HG03439 (cell line): ENCODE results near the gene CCNL2.

Experiments
- ATAC-seq: cut with Tn5 transposase; IDR thresholded peaks from one replicate; pipeline ENCODE4 v1.9.1; 2021; ENCODE audit warnings: mild to moderate bottlenecking, moderate library complexity; ENCODE audit not compliant: unreplicated experiment

Gene CCNL2

DNA sequence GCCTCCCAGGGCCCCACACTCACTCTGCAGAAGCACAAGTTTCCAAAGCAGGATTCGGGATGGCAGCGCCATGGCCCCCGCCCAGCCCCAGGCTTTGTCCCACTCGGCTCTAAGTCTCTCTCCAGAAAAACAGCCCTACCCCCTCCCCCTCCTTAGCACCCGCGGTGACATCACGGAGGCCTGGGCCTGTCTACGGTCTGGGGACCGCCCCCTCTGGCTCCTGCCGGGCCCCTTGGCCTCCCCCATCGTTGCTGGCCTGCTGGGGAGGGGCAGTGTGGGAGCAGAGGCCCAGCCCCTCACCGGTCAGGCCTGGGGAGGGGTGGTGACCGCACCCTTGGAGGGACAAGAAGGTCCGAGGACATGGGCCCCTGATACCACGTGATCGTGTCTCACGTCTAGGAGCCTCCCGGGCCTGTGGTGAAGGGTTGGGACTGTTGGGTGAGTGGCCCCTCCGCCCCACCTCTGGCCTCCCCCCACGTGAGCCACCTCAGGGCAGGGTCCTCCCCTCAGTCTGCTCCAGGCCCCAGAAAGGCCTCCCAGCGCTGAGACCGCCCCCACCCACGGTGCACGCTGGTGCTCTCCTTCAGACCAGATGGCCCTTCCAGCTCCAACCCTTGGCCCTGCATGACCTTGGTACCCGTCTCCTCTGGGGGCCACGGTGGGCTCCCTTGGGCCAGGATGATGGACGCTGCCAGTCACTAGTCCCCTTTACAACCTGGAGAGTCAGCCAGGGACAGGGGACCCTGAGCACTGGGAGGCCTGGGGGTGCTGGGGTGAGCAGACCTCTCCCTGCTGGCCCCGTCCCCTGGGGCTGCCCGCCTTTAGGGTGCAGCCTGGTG lies 40.5 kb downstream of the CCNL2 start, which contains the start of gene MXRA8:
Gene MXRA8 (minus strand): TSS at position 123 of the 839 bp plus-strand sequence. CDS start 51 bp downstream, at position 72.
- no peak for ATAC-seq

GRCh38 chr1:1357871-1358432 lies 41.2 kb downstream of the CCNL2 start:
- ATAC-seq = no peak

DNA sequence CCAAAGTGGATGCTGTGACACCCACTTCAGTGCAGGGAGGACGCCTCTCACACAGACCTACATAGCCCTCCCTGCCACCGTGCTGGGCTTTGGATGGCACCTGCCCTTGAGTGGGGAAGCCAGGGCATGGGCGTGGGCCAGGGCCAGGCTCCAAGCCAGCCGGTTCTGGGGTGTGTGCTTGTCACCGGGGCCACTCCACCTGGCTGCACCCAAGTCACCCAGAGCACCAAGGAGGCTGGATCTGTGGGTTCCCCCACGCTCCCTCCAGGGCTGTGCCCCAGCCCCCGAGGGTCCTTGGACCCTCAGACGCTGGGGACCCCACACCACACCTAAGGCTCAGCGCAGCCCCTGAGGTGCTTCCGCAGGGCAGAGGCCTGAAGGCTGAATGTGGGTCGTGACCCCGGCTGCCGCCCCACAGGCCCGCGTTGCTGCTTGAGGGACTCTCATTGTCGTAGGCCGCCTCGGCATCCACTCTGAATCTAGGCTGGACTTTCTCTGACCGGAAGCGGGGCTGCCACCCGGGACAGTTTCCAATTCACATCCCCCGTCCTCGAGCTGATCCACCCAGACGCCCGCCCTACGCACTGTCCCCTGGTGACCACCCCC lies 42.2 kb downstream of the CCNL2 start:
- ATAC-seq = no peak

GRCh38 chr1:1356166-1356795 lies 42.9 kb downstream of the CCNL2 start:
- ATAC-seq = no peak

DNA sequence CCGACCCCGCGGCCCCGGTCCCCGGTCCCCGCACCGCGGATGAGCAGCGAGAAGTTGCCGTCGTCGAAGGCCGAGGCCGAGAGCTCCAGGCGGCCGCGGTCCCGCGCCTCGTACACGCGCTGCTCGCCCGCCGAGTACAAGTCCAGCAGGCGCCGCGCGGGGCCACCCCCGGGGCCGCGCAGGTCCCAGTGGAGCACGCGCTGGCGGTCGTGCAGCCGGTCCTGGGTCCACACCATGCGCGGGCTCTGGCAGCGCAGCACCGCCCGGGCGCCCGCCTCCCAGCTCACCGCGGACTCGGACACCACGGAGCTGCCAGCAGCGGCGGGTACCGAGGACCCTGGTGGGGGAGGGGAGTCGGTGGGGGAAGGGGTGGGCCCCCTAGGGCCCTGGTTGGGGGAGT lies 43.7 kb downstream of the CCNL2 start:
- no peak for ATAC-seq

- ATAC-seq = no peak
Observed at GRCh38 chr1:1354271-1355247, 44.6 kb downstream of the CCNL2 start.

DNA sequence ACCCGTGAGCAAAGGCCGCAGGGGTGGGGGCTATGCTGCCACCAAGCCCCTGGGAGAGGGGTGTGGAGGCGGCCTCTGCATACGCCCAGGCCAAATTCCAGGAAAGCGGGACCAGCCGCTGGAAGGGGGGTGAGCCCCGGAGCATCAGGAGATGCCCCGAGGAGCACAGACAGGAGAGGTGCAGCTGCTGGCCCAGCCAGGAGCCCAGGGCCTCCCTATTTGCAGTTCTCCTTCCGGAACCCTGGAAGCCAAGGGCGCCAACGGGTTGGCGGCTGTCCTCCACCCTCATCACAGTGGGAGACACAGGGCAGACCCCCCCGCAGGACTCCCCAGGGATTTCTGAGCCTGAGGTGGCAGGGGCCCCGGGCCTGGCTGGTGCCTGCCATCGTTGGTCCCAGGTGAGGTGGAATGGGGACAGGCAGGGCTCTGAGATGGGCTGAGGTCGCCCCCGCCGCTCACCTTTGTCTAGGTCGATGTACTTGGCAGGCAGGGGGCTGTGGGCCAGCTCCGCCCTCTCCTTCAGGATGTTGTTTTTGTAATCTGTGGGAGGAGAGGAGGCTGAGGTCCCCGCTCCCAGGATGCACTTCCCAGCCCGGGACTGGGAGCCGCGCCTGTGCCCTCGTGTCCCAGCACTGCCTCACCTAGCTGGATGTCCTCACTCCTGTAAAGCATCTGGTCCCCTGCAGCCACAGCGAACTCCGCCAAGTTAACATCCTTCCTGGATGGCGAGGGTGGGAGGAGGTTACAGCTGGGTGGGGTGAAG lies 45.6 kb downstream of the CCNL2 start:
- no peak for ATAC-seq

DNA sequence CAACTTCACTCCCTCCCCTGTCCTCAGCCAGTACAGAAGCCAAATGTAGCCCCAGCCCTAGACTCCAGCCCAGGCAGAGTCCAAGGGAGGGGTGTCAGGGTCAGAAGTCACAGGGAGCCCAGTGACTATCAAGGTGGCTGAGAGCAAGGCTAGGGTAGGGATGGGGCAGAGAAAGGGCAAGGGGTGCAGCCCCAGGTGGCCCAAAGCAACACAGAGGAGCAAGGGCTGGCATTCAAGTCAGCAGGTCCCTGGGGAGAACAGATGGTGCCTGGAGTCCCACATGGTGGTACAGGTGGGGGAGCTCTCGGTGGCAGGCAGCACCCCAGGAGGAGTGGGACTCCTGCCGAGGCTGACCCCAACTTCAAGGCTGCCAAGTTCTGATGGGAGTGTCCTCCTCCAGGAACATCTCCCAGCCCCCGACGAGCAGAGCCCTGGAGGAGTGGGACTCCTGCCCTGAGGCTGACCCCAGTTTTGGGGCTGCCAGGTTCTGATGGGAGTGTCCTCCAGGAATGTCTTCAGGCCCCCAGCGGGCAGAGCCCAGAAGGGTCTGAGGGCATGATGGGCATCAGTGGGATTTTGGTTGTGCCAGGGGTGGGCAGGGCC lies 46.2 kb downstream of the CCNL2 start:
- ATAC-seq = no peak

DNA sequence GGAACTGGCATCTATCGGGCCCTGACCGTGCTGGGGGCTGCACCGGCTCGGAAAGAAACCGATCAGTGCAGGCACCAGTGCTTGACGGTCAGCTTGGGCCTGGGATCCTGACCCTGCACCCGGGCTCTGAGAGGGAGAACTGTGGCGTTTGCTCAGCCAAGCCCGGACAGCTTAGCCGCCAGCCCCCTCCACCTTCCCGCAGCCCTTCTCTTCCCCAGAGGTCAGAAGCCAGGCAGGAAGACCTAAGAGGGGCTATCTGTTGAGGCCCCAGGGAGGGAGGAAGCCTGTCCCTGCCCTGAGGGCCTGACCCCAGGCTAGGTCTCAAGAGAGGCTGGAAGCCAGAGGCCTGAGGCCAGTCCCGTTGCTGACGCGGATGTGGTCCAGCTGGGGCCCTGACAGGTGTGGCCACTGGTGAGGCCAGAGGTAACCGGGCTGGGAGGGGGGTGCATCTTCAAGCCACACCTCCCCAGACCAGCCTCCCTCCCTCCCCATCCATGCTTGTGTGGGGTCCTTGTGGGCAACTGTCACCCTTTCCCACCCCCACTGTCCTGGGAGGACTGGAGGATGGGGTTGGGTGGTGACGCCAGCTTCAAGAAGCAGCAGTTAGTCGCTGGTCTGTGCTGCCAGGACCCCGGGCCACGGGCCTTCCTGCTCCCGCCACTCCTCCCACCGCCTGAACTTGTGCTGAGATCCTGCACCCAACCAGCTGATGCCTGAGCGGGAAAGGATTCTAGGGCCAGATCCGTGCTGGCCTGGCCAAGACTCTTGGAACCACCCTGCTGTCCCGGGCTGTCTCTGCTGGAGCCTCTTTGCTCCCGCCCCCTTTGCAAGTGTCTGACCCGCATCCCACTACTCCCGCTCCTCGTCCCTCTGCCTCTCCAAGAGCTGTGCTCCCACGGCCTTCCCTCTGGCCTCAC lies 47.4 kb downstream of the CCNL2 start:
- no peak for ATAC-seq

GRCh38 chr1:1349256-1350012 lies 49.7 kb downstream of the CCNL2 start, which contains the start of gene DVL1:
Gene DVL1, minus strand, starts transcription at chr1:1349418. Its CDS starts 353 bp downstream, at chr1:1349065.
- ATAC-seq = peak; percentile 53

DNA sequence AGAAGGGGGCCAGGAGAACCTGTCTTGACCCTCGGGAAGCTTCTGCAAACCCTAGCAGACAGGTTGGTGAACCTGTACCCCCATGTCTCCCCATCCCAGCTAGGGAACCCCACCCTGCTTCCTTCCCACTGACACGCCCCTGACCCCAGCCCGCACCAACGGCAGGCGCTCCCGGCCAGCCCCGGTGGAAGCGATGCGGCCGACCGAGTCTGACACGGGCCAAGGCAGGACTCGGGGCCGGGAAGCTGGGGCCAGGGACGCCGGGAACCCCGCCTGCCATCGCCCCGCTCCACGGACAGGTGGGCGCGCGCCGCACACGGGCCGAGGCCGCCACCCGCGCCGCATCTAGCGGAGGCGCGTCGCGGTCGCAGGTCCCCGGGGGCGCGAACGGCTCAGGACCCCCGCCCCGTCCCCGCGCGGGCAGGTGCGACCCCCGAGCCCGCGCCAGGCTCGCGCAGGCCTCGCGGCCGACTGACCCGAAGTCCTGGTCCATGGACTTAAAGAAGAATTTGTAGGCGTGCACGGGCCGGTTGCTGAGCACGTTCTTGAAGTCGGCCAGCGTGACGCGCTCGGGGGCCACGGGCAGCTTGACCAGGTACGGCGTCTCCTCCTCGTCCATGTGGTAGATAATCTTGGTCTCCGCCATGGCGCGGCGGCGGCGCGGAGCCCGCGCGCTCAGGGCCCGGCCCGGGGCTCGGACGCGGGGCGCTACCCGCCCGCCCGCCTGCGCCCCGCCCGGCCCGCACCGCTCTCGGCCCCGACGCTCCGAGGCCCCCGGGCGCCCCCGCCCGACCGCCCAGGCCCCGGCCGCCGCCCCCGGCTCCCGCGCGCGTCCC lies 50.5 kb downstream of the CCNL2 start:
- ATAC-seq = peak; percentile 24

- ATAC-seq = no peak
Observed at GRCh38 chr1:1347663-1348419, 51.3 kb downstream of the CCNL2 start.

GRCh38 chr1:1347026-1347595 lies 52.0 kb downstream of the CCNL2 start:
- ATAC-seq = no peak

- no peak for ATAC-seq
Observed at GRCh38 chr1:1346501-1346890, 52.6 kb downstream of the CCNL2 start.

- no peak for ATAC-seq
Observed at GRCh38 chr1:1345860-1346500, 53.2 kb downstream of the CCNL2 start.
